GM13976 (cell line): ENCODE results near the gene HRG.
"Not testable (repeated sequence)": the region's sequence is repeated elsewhere in the genome, so short reads cannot be mapped to it uniquely, and the experiment has no call there.

Source experiments
- DNase-seq: peaks from one replicate; pipeline ENCODE4 v3.0.0; 2012; ENCODE audit warnings: low spot score
- CTCF ChIP-seq: IDR thresholded peaks from 2 replicates; pipeline ENCODE4 v1.5.1; 2012; ENCODE audit warnings: borderline replicate concordance, mild to moderate bottlenecking; ENCODE audit not compliant: insufficient read depth; ENCODE audit errors: extremely low read depth, missing control alignments, control extremely low read depth
- in situ Hi-C: fragments of 300-500 bp; cut with MboI; formaldehyde crosslinking; loops from one replicate; pipeline ENCODE4 v1.12.0; 2022; ENCODE audit warnings: low sequenced_read_pairs, mixed read lengths, inconsistent platforms; ENCODE audit not compliant: unreplicated experiment

The HRG gene

GRCh38 chr3:186708983-186709679 is 43.3 kb downstream of the HRG start:
- in situ Hi-C loops, result no loop called here
- no peak for DNase-seq
- no peak for TF ChIP-seq CTCF

GRCh38 chr3:186710694-186711093 is 44.9 kb downstream of the HRG start:
- in situ Hi-C loops, DNase-seq: not testable (repeated sequence)

- TF ChIP-seq CTCF, result no peak
- in situ Hi-C loops, result no loop called here
- no peak for DNase-seq
Measured at GRCh38 chr3:186713499-186713898, 47.7 kb downstream of the HRG start.

- no peak for DNase-seq
- no peak for TF ChIP-seq CTCF
- in situ Hi-C loops, result no loop called here
Measured at GRCh38 chr3:186717039-186717457, 51.2 kb downstream of the HRG start, which contains the start of gene KNG1. TSS of gene KNG1 (plus strand) at chr3:186717359. CDS start at chr3:186717543, 184 bp downstream.

- in situ Hi-C loops, result no loop called here
Measured at GRCh38 chr3:186719945-186720739, 54.3 kb downstream of the HRG start.

GRCh38 chr3:186722457-186722856 is 56.6 kb downstream of the HRG start:
- no peak for DNase-seq
- in situ Hi-C loops, result no loop called here
- TF ChIP-seq CTCF, result peak; percentile 5

More at GRCh38 chr3:186719945-186720739, 54.3 kb downstream of the HRG start:
- DNase-seq, result no peak
- no peak for TF ChIP-seq CTCF

- no peak for DNase-seq
- in situ Hi-C loops, result no loop called here
- no peak for TF ChIP-seq CTCF
Measured at GRCh38 chr3:186724911-186725310, 59.1 kb downstream of the HRG start.
